Liver (tissue), 9 donors: Measurements from ENCODE around the gene UBA6. TPM values are rescaled to one million over a fixed set of nuclear protein-coding genes. Genes with fewer than 3 reads are reported as not detected.

ENCODE experiments used
- DNase-seq: peaks from one replicate; pipeline ENCODE4 v3.0.0-alpha.2; 2017; ENCODE audit warnings: low spot score
- H3K27ac ChIP-seq, 2 donors: one replicate each; pipeline ENCODE4 v1.7.0; 2013; ENCODE audit warnings: inconsistent platforms in 2 of 2, low read length in 2 of 2, control low read depth in 1 of 2, low read depth in 1 of 2, mild to moderate bottlenecking in 1 of 2
- H3K27me3 ChIP-seq, 4 donors: one replicate each; pipeline versions ENCODE4 v1.6.1 to v1.7.0; 2013; ENCODE audit warnings: low read length in 3 of 4, inconsistent platforms in 1 of 4, mild to moderate bottlenecking in 1 of 4, moderate library complexity in 1 of 4; ENCODE audit not compliant: control insufficient read depth in 4 of 4, insufficient read depth in 4 of 4
- H3K36me3 ChIP-seq, 4 donors: one replicate each; pipeline versions ENCODE4 v1.6.1 to v1.7.0; 2013; ENCODE audit warnings: low read length in 3 of 4, mild to moderate bottlenecking in 3 of 4, low read depth in 1 of 4, moderate library complexity in 1 of 4; ENCODE audit not compliant: control insufficient read depth in 4 of 4, insufficient read depth in 3 of 4
- H3K4me1 ChIP-seq, 4 donors: one replicate each; pipeline versions ENCODE4 v1.6.1 to v1.7.0; 2013; ENCODE audit warnings: low read length in 3 of 4, mild to moderate bottlenecking in 3 of 4, moderate library complexity in 1 of 4; ENCODE audit not compliant: control insufficient read depth in 4 of 4, insufficient read depth in 4 of 4
- H3K4me3 ChIP-seq, 3 donors: one replicate each; pipeline versions ENCODE4 v1.6.1 to v1.7.0; 2013; ENCODE audit warnings: low read length in 3 of 3, control low read depth in 1 of 3, low read depth in 1 of 3, mild to moderate bottlenecking in 1 of 3
- H3K9ac ChIP-seq, 2 donors: one replicate each; pipeline ENCODE4 v1.7.0; 2013; ENCODE audit warnings: low read length in 2 of 2, mild to moderate bottlenecking in 2 of 2, moderate library complexity in 2 of 2, control low read depth in 1 of 2, low read depth in 1 of 2
- H3K9me3 ChIP-seq, 4 donors: one replicate each; pipeline versions ENCODE4 v1.6.1 to v1.7.0; 2013; ENCODE audit warnings: low read length in 3 of 4; ENCODE audit not compliant: control insufficient read depth in 4 of 4
- EGR1 ChIP-seq, 2 donors: IDR thresholded peaks; 2 replicates each; pipeline ENCODE4 v1.6.1; 2016 to 2018; ENCODE audit warnings: antibody characterized with exemption in 2 of 2, low read depth in 2 of 2
- FOXA1 ChIP-seq: IDR thresholded peaks from 2 replicates; pipeline ENCODE4 v1.6.1; 2016; ENCODE audit warnings: antibody characterized with exemption
- FOXA2 ChIP-seq: IDR thresholded peaks from 2 replicates; pipeline ENCODE4 v1.6.1; 2016; ENCODE audit warnings: antibody characterized with exemption
- GABPA ChIP-seq, 2 donors: IDR thresholded peaks in 1 of 2; conservative IDR thresholded peaks in 1 of 2; 2 replicates each; pipeline ENCODE4 v1.6.1; 2016; ENCODE audit warnings: antibody characterized with exemption in 2 of 2, mild to moderate bottlenecking in 1 of 2, moderate library complexity in 1 of 2
- HNF4A ChIP-seq, 2 donors: conservative IDR thresholded peaks; 2 replicates each; pipeline ENCODE4 v1.6.1; 2016; ENCODE audit warnings: antibody characterized with exemption in 2 of 2, mild to moderate bottlenecking in 2 of 2
- HNF4G ChIP-seq: IDR thresholded peaks from 2 replicates; pipeline ENCODE4 v1.6.1; 2016; ENCODE audit warnings: antibody characterized with exemption
- JUND ChIP-seq, 2 donors: IDR thresholded peaks; 2 replicates each; pipeline ENCODE4 v1.6.1; 2016; ENCODE audit warnings: antibody characterized with exemption in 2 of 2
- NR2F2 ChIP-seq: IDR thresholded peaks from 2 replicates; pipeline ENCODE4 v1.6.1; 2016; ENCODE audit warnings: antibody characterized with exemption
- RAD21 ChIP-seq, 2 donors: IDR thresholded peaks; 2 replicates each; pipeline ENCODE4 v1.6.1; 2016; ENCODE audit warnings: antibody characterized with exemption in 2 of 2, mild to moderate bottlenecking in 2 of 2
- RXRA ChIP-seq, 2 donors: IDR thresholded peaks; 2 replicates each; pipeline ENCODE4 v1.6.1; 2017 to 2018; ENCODE audit warnings: antibody characterized with exemption in 2 of 2, mild to moderate bottlenecking in 1 of 2
- TAF1 ChIP-seq: conservative IDR thresholded peaks from 2 replicates; pipeline ENCODE4 v1.6.1; 2016; ENCODE audit warnings: antibody characterized with exemption, mild to moderate bottlenecking
- YY1 ChIP-seq: IDR thresholded peaks from 2 replicates; pipeline ENCODE4 v1.6.1; 2016; ENCODE audit warnings: antibody characterized with exemption, mild to moderate bottlenecking
- WGBS: extraction: QIAGEN DNeasy Blood & Tissue Kit; methylation state at CpG from one replicate; pipeline ENCODE4 v1.1.7; 2013; 5-methylcytosine and 5-hydroxymethylcytosine counted together
- polyA plus RNA-seq, 2 donors: library from polyadenylated mRNA; stranded (reverse) in 1 of 2; unstranded in 1 of 2; fragments of 200-250 nt in 1 of 2; fragments of >200 nt in 1 of 2; fragmentation: Nextera tagmentation in 1 of 2; extraction: Ambion mirVana in 1 of 2; gene quantifications; one replicate each; pipeline versions ENCODE4 v1.2.1 to v1.2.3, GENCODE V29; 2013 to 2015
- total RNA-seq, 2 donors: library from RNA; depleted of rRNA; stranded (reverse); fragments of >200 nt; gene quantifications; one replicate each; pipeline ENCODE4 v1.2.3, GENCODE V29; 2014
- TF ChIP-seq, protein P1 (sequence below): IDR thresholded peaks from 2 replicates; pipeline ENCODE4 v1.6.1; 2016; ENCODE audit warnings: antibody characterized with exemption
- TF ChIP-seq, protein P2 (sequence below): IDR thresholded peaks from 2 replicates; pipeline ENCODE4 v1.6.1; 2016; ENCODE audit warnings: antibody characterized with exemption
- TF ChIP-seq, protein P3 (sequence below): IDR thresholded peaks from 2 replicates; pipeline ENCODE4 v1.6.1; 2016; ENCODE audit warnings: antibody characterized with exemption
- TF ChIP-seq, protein P4 (sequence below): IDR thresholded peaks from 2 replicates; pipeline ENCODE4 v1.6.1; 2016; ENCODE audit warnings: antibody characterized with exemption, mild to moderate bottlenecking
- TF ChIP-seq, protein P5 (sequence below): fragments of 150-350 bp; IDR thresholded peaks from 2 replicates; pipeline ENCODE4 v1.5.1; 2017; ENCODE audit warnings: improper control_type of control experiment, low read depth, low read length; ENCODE audit not compliant: missing input control
- donor health status: healthy.
- donor health status: healthy.
- donor health status: healthy.
- donor health status: healthy.
- donor health status: healthy.

Gene UBA6
- total and polyA plus RNA-seq, 4 donors = 8.4 to 122 (median 13.7) TPM

DNA sequence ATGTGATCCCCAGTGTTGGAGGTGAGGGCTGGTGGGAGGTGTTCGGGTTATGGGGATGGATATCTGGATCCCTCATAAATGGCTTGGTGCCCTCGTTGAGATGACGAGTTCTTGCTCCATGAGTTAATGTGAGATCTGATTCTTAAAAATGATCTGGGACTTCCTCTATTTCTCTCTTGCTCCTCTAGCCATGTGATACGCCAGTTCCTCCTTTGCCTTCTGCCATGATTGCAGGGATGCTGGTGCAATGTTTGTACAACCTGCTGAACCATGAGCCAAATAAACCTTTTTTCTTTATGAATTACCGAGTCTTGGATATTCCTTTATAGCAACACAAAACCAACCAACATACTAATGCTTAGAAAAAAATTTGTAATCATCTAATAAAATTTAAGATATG is 85.8 kb downstream of the UBA6 start:
- H3K4me1 ChIP-seq = no peaks in the 10 kb centered on the region
- H3K9me3 ChIP-seq = peaks cover 0 to 2% (median 1%) of the 10 kb centered on the region in 4 donors
- no peak for DNase-seq
- H3K4me3 ChIP-seq = no peak overlapping the region
- peaks cover 0 to 10% (median 6%) of the 10 kb centered on the region in 4 donors for H3K36me3 ChIP-seq
- no peak overlapping the region for H3K9ac ChIP-seq
- H3K27me3 ChIP-seq = no peaks in the 10 kb centered on the region
- 92% methylated on average over 5 of the region's 5 CpGs for WGBS
- no peak overlapping the region for H3K27ac ChIP-seq
- TF ChIP-seq EGR1 (IDR thresholded peaks at IDR 0.05; ENCODE audit: low read depth in 2 of 2) (no peak), YY1 (no peak), RXRA (IDR thresholded peaks at IDR 0.05) (no peak), JUND (IDR thresholded peaks at IDR 0.05) (no peak), GABPA (IDR thresholded peaks at IDR 0.05 in 1 of 2, conservative IDR thresholded peaks at IDR 0.05 in 1 of 2) (no peak), HNF4A (conservative IDR thresholded peaks at IDR 0.05) (no peak), HNF4G (no peak)

DNA sequence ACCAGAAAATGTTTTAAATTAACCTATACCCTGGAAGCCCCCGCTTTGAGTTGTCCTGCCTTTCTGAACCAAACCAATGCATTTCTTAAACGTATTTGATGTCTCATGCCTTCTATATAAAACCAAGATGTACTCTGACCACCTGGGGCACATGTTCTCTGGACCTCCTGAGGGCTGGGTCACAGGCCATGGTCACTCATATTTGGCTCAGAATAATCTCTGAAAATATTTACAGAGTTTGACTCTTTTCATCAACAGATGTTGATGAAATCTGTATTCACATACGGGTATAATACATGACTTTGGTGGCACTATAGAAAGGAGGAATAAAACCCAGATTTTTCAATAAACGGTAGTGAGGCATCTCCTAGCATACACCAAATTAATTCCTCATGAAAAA is 86.8 kb downstream of the UBA6 start:
- Histone ChIP-seq H3K36me3 (peaks cover 0 to 10% (median 4%) of the 10 kb centered on the region in 4 donors), H3K27ac (no peak overlapping the region), H3K9ac (no peak overlapping the region), H3K9me3 (peaks cover 2 to 8% (median 5%) of the 10 kb centered on the region in 4 donors), H3K4me3 (no peak overlapping the region), H3K4me1 (no peaks in the 10 kb centered on the region), H3K27me3 (no peaks in the 10 kb centered on the region)
- WGBS = 91% methylated on average over 4 of the region's 4 CpGs
- DNase-seq = no peak
- TF ChIP-seq JUND (IDR thresholded peaks at IDR 0.05) = no peak
- TF ChIP-seq YY1 = no peak
- TF ChIP-seq, protein P1, sequence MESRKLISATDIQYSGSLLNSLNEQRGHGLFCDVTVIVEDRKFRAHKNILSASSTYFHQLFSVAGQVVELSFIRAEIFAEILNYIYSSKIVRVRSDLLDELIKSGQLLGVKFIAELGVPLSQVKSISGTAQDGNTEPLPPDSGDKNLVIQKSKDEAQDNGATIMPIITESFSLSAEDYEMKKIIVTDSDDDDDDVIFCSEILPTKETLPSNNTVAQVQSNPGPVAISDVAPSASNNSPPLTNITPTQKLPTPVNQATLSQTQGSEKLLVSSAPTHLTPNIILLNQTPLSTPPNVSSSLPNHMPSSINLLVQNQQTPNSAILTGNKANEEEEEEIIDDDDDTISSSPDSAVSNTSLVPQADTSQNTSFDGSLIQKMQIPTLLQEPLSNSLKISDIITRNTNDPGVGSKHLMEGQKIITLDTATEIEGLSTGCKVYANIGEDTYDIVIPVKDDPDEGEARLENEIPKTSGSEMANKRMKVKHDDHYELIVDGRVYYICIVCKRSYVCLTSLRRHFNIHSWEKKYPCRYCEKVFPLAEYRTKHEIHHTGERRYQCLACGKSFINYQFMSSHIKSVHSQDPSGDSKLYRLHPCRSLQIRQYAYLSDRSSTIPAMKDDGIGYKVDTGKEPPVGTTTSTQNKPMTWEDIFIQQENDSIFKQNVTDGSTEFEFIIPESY = no peak
- TF ChIP-seq EGR1 (IDR thresholded peaks at IDR 0.05; ENCODE audit: low read depth in 2 of 2) = no peak
- TF ChIP-seq, protein P2, sequence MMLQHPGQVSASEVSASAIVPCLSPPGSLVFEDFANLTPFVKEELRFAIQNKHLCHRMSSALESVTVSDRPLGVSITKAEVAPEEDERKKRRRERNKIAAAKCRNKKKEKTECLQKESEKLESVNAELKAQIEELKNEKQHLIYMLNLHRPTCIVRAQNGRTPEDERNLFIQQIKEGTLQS = no peak
- no peak for TF ChIP-seq HNF4G
- TF ChIP-seq RXRA (IDR thresholded peaks at IDR 0.05) = no peak
- TF ChIP-seq, protein P3, sequence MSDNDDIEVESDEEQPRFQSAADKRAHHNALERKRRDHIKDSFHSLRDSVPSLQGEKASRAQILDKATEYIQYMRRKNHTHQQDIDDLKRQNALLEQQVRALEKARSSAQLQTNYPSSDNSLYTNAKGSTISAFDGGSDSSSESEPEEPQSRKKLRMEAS = no peak
- no peak for TF ChIP-seq FOXA2
- TF ChIP-seq GABPA (IDR thresholded peaks at IDR 0.05 in 1 of 2, conservative IDR thresholded peaks at IDR 0.05 in 1 of 2) = no peak
- no peak for TF ChIP-seq FOXA1
- no peak for TF ChIP-seq NR2F2
- TF ChIP-seq, protein P4, sequence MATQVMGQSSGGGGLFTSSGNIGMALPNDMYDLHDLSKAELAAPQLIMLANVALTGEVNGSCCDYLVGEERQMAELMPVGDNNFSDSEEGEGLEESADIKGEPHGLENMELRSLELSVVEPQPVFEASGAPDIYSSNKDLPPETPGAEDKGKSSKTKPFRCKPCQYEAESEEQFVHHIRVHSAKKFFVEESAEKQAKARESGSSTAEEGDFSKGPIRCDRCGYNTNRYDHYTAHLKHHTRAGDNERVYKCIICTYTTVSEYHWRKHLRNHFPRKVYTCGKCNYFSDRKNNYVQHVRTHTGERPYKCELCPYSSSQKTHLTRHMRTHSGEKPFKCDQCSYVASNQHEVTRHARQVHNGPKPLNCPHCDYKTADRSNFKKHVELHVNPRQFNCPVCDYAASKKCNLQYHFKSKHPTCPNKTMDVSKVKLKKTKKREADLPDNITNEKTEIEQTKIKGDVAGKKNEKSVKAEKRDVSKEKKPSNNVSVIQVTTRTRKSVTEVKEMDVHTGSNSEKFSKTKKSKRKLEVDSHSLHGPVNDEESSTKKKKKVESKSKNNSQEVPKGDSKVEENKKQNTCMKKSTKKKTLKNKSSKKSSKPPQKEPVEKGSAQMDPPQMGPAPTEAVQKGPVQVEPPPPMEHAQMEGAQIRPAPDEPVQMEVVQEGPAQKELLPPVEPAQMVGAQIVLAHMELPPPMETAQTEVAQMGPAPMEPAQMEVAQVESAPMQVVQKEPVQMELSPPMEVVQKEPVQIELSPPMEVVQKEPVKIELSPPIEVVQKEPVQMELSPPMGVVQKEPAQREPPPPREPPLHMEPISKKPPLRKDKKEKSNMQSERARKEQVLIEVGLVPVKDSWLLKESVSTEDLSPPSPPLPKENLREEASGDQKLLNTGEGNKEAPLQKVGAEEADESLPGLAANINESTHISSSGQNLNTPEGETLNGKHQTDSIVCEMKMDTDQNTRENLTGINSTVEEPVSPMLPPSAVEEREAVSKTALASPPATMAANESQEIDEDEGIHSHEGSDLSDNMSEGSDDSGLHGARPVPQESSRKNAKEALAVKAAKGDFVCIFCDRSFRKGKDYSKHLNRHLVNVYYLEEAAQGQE = no peak
- TF ChIP-seq, protein P5, sequence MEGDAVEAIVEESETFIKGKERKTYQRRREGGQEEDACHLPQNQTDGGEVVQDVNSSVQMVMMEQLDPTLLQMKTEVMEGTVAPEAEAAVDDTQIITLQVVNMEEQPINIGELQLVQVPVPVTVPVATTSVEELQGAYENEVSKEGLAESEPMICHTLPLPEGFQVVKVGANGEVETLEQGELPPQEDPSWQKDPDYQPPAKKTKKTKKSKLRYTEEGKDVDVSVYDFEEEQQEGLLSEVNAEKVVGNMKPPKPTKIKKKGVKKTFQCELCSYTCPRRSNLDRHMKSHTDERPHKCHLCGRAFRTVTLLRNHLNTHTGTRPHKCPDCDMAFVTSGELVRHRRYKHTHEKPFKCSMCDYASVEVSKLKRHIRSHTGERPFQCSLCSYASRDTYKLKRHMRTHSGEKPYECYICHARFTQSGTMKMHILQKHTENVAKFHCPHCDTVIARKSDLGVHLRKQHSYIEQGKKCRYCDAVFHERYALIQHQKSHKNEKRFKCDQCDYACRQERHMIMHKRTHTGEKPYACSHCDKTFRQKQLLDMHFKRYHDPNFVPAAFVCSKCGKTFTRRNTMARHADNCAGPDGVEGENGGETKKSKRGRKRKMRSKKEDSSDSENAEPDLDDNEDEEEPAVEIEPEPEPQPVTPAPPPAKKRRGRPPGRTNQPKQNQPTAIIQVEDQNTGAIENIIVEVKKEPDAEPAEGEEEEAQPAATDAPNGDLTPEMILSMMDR = no peak
- no peak for TF ChIP-seq TAF1
- no peak for TF ChIP-seq RAD21 (IDR thresholded peaks at IDR 0.05)
